Measurements from ENCODE around the gene DPP10.

DNA sequence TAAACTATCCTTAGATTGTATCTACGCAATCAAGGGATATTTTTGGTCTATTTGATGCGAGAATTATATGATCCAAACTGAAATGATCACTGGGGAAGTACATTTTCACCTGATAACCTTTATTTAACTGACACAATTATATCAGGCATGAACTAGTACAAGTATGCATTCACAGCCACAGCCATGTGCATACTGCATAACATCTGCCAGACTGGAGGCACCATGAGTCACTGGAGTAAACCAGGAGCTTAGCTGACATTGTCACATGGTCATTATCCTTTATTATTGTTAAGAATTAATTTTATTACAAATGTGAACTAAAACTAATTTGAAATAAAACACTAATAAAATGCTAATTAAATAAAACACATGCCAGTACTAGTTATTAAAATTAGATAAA is 1127.1 kb downstream of the DPP10 start:
- no peak for TF ChIP-seq ZNF274 (IDR thresholded peaks at IDR 0.05; ENCODE audit: low read depth, low read length)
- no peak for TF ChIP-seq YY1 (IDR thresholded peaks at IDR 0.05; ENCODE audit: insufficient read depth, insufficient read length)

All from NT2/D1 (cell line).